ENCODE results near the gene PLPP4.

DNA sequence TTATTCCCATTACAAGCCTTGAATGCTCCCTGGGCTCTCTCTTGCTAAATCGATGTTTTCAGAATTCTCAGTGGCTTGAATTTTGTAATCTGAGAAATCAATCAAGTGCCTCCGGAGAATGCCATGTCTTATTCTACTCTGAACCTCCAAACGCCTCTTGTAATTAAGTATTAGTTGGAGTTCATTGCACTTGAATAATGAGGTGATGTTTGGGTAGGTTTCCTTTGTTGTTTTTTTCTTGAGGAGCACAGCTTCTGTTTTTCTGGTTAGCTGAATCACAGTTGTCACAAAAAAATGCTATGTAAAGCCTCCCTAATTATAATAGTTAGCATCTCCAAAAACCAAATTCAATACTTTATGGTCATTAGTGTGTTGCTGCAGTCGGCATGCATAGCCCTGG, 100.3 kb downstream of the PLPP4 start:
- TF ChIP-seq BACH2 (CRISPR knock-in tag; IDR thresholded peaks at IDR 0.05; ENCODE audit: borderline replicate concordance) (no peak), CSDC2 (CRISPR knock-in tag; IDR thresholded peaks at IDR 0.05) (no peak)

Measured in SK-N-SH treated with all-trans-retinoic acid at 6 μM for 48 hours (cell line).